Measurements from ENCODE around the gene GAREM2.

Gene GAREM2

DNA sequence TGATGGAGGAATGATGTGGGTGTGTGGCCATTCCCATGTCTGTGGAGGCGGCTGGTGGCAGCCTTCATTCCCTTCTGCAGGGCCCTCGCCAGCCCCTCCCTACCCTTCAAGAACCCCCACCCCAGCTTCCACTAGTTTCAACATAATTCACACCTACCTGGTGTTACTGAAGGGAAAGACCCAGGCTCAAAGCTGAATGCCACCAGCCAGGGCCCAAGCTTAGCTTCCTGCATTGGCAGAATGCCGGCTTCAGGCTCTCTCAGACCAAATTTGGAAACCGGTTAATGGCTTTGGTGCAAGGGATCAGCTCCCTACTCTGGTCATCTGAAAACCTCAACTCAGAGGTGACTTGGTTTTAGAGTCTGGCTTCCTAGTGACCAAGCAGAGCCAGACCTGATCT, 16.9 kb downstream of the GAREM2 start:
- DNase-seq, result no peak

DNA sequence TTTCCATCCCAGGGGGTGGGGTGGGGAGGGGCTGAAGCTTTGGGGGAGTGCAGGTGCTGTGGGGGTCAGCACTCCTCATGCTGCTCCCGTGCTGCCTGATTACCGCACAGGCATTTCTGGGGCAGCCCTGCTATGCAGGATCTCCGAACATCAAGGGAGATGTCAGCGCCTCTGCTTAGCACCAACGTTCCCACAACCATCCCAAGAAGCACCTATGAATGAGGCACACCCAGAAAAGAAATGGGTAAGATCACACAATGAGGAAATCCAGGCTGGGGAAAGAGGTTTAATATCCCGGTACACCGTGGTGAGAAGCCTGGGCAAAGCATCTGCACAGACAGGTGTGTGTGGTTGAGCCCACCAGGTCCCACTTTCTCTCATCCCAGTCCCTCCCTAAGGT, 17.5 kb downstream of the GAREM2 start:
- DNase-seq, result no peak

DNA sequence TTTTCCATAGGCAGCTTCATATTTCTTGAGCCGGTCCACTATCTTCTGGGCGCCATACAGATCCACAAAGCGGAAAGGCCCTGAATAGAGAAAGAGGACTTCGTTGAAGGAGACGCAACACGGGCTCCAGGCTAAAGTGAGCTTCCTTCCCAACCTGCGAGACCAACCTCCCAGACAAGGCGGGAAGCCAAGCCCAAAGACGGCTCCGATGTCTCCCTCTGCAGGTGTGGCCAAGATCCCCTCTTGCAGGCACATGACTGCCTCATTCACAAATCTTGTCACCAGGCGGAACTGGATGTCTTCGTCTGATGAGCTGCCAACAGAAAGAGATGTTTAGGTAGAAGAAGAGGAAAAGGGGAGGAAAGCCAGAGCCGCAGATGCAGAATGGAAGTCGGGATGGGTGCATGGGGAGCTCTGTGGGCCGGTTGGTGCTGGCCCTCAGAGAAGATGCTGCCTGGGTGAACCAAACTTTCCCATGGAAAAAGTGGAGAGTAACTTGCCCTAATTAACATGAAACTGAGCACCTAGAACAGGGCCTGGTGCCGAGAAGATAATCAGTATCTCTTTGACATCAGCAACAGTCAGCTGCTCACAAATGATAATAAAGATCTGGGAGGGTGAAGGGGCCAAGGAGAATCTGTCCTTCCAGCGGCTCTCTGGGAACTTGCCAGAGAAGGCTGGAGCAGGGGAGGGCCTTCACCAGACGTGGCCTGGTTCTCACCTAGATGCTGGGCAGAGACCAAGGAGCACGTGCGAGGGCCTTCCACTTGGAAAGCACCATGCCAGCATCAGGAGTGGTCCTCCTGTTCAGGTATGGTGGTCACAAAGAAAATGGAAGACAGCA, 18.6 kb downstream of the GAREM2 start:
- DNase-seq, result no peak

DNA sequence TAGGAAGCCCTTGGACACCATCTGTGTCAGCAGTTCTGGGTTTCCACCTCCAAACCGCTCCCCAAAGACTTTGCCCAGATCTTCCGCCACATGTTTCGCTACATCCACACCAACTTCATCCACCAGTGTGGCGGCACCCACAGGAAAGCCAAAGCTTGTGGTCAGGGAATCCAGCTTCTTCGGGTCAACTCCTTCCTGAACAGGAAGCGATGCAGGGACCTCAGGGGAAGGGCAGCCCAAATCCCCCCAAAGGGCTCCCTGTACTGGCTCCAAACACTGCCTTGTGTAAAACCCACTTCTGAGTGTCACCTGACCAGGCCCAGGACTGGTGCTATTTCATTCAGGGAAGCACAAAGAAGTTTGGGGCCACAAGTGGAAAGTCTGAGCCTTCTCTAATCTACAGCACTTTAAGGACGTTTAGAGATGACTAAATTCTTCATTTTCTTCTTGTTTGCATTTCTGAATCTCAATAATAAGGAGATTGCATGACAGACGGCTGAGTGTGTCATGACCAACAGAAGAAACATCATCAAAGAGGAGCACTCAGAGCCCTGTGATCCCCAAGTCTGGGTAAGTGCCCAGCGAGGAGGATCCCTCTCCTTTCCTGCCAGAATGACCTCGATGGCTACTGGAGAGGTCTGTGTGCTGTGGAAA, 20.8 kb downstream of the GAREM2 start:
- no peak for DNase-seq

DNA sequence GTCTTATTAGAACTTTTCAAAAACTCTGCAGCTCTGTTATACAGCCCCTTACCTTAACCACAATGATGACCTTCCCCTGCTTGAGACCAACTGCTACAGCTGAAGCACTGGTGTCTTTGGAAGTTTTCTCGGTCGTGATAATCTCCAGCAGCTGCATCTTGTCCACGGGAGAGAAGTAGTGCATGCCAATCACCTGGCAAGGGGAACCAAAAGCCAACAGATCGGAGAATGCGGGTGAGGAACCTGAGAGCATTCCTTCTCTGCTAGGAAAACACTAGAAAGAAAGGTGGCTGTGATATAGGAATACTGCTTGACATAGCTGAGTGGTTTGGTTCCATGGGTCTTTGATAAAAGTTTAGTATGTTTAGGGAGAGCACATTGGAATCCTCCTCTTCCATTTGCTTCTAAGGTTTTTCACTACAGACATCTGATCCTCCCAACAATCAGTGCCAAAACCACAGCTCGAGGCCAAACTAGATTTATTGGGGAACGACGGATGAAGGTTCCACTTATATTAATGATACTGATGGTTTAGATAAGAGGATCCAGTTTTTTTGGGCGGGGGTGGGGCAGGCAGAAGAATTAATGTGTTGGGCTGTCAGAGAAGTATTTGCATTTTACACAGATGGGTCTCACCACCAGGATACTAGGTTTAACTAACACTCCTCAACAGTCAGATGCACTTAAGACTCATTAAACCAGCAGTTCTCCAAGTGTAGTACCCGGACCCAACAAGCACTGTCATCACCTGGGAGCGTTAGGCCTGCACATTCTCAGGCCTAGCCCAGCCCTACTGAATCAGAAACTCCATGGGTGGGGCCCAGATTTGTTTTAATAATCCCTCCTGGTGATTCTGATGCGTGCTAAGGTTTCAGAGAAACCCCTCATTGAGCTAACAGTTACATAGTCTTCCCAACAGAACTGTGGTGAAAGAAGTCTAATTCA, 22.4 kb downstream of the GAREM2 start:
- no peak for DNase-seq

DNA sequence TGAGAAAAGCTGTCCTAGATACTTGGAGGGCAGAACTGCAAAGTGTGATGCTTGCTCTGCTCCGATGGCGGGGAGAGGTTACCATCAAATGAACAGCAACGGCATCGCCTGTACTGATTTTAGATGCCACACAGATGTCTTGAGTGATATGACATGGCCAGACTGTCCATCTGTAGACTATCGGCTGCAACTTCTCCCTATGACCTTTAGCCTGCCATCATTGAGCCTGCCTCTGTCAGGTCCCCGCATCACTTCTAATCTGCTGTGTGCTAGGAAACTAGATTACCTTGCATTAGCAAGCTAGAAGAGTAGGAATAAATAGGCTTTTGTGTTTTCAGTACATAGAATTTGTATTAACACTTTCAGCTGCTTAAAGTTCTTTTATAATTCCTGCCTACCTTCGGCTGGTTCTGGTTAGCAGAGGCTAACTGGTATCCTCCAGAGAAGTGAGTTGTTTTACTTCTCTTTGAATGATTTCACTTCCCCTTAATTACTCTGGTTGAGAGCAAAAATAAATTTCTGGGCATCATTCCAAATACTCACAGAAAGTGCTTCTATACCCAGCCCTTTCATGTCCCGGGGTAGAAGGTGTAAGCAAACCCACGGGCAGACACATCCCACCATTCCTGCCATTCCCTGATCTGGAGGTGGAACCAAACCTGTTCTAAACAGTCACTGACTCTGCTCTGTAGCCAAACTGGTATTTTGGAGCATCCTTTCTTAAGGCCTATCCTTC, 24.0 kb downstream of the GAREM2 start:
- DNase-seq, result no peak

DNA sequence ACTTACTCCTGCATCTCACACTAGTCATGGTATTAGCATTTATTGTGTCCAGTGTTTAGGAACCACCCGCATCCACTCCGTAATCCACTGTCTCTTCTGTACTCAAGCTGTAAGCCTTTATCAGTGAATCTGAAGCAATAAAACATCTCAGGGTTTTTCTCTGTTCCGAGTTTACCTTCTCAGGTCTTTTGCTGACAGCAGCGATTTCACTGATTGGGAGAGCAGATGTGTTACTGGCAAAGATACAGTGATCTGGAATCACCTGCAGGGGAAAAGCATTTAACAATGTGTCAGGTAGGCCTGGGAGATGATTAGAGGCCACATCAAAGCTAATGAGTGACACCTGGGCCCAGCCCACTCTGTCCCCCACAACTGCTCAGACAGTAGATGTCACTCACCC, 24.6 kb downstream of the GAREM2 start:
- DNase-seq, result no peak

DNA sequence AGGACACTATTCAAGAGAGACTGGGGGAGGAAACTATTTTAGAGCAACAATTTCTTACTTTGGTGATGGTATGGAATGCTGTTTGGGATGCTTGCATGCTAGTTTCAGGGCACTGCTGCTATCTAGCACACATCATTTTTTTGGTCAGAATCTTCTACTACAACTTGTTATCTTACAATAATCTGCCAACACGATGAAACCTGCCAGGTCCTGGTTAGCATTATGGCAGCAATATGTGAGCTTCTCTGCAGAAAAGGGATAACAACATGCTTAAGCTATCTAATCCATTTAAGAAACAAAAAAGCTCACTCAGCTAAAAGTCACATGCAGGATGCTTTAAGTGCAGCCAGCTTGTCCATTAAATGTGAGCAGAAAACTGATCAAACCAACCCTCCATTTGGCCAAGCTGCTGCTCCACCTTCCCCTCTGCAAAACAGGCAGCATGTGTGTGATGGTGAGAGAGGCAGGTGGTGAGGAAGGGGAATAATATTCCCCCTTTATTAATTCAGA, 30.1 kb downstream of the GAREM2 start:
- no peak for DNase-seq

DNA sequence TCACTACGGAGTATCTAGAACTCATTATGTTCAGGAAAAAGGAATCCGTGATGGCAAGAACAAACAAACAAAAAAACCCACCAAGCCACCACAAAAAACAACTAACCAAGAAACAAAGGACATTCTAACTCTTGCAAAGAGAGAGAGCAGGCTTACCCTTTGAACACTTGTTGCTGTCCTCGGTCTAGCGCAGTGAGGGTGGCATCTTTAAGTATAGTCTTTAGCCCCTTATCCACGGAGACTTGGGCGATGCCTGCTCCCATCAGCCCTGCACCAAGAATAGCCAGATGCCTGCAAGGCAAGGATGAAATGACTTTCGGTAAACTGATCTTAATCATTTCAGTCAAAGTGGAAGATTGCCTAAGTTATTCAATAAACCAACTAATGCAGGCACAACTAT, 31.0 kb downstream of the GAREM2 start:
- DNase-seq, result no peak

DNA sequence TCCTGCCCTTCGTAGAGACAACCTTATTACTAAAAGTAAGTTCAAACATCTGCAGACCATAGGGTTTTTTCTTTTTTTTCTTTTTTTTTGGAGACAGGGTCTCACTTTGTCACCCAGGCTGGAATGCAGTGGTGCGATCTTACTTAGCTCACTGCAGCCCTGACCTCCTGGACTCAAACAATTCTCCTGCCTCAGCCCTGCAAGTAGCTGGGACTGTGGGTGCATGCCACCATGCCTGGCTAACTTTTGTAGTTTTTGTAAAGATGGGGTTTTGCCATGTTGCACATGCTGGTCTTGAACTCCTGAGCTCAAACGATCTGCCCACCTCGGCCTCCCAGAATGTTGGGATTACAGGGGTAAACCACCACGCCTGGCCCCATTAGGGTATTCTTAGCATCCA, 39.1 kb downstream of the GAREM2 start:
- no peak for DNase-seq

DNA sequence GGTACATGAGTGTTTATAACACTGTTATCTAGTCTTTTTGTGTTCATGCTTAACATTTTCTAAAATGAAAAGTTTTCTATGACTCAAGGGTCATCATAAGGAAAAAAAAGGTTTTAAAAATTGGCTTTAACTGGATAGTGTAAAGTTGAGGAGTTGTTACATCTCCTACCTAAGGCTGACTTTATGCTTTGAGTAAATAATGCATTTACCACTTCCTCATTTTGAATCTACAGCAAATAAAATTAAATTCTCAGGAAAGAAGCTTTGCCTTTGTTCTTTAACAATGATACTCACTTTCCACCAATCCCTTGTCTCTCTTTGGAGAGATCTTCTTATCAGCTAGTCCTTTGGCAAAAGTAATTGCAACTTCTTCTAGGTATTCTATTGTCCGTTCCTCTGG, 41.9 kb downstream of the GAREM2 start:
- no peak for DNase-seq

DNA sequence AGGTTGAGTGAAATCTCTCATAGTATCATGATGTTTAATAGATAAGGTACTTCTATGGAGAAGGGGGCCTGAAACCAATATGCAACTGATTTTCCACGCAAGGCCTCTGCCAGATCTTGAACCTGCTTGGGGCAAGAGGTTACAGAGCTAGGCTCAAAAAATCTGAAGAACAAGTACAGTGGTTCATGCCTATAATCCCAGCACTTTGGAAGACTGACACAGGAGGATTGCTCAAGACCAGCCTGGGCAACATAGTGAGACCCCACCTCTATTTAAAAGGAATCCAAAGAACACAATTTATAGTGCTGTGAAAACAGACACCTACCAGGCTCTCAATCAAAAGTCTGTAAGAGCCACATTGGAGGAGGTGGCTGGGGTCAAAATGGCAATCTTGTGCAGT, 42.9 kb downstream of the GAREM2 start:
- no peak for DNase-seq

DNA sequence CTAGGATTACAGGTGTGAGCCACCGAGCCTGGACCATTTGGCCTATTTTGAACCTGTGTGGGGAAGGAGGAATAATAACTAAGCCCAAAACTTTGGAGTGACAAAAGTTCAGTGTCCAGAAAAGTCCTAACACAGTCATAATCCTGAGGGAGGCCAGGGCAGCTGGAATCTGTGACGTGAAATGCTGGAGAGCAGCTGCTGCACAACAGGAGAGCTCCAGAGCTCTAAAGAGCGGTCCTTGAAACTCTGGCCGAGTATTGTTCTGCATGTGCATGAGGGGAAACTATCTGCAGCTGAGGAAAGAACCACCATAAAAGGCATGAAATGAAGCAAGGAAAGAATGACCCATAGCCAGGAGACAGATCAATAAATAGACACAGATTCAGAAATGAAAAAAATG, 43.7 kb downstream of the GAREM2 start:
- no peak for DNase-seq

DNA sequence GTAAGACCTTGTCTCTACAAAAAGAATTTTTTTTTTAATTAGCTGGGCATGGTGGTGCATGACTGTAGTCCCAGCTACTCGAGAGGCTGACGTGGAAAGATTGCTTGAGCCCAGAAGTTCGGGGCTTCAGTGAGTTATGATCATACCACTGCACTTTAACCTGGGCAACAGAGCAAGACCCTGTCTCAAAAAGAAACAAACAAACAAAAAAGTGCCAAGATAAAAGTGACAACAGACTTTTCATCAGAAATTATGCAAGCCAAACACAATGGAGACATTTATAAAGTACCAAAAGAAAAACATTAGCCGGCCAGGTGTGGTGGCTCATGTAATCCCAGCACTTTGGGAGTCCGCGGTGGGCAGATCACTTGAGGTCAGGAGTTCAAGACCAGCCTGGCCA, 44.8 kb downstream of the GAREM2 start:
- no peak for DNase-seq

DNA sequence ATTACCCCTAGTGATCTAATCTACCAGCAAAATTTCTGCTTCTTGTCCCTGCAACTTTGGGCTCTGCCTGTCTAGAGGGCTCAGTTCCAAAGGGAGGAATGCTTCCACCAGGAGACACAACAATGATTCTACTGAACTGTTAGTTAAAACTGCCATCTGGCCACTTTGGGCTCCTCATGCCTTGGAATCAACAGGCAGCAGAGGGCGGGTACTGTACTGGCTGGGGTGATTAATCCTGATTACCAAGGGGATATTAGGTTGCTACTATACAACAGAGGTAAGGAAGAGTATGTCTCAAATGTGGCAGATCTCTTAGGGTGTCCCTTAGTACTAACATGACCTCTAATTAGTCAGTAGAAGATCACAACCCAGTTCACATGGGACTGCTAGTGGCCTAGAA, 50.1 kb downstream of the GAREM2 start:
- DNase-seq, result no peak

DNA sequence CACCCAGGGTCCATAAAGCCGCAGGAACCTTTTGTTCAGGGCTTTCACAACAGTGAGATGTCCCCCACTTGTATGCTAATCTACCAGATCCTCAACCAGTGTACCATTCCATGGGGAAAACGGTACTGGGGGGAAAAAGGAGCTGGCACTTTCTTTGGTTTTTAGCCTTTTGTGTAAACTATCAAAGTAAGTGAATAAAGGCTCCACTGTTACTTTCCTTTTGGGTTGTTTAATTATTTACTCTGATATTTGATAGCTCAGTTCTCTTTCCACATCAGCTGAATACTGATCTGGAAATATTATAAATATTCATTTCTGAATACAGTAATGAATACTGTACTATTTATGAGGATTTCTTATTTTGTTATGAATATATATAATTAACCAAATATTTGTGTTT, 51.2 kb downstream of the GAREM2 start:
- no peak for DNase-seq

DNA sequence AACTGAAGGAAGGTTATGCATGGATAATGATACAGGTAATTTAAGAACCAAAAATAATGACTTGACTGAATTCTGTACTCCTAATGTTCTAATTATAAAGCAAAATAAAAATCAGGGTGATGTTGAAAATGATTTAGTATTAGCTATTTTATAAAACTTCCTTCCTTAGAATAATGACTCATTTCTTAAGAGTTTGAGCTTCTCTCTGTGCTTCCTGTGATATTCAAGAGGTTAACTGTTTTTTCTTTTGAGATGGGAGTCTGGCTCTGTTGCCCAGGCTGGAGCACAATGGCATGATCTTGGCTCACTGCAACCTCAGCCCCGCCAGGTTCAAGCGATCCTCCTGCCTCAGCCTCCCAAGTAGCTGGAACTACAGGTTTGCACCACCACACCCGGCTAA, 56.7 kb downstream of the GAREM2 start:
- DNase-seq, result no peak

DNA sequence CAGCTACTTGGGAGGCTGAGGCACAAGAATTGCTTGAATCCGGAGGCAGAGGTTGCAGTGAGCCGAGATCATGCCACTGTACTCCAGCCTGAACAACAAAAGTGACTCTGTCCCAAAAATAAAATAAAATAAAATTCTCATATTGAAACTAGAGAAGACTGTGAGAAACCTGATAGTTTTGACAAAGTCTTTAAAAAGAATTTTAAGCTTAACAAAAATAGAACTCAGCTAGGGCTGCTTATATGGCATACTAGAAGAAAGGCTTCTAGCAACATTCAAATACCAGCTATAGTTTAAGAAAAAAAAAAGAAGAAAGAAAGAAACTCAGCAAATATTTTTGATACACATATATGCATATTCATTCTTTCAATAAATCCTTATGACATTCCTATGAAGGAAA, 57.9 kb downstream of the GAREM2 start:
- no peak for DNase-seq

DNA sequence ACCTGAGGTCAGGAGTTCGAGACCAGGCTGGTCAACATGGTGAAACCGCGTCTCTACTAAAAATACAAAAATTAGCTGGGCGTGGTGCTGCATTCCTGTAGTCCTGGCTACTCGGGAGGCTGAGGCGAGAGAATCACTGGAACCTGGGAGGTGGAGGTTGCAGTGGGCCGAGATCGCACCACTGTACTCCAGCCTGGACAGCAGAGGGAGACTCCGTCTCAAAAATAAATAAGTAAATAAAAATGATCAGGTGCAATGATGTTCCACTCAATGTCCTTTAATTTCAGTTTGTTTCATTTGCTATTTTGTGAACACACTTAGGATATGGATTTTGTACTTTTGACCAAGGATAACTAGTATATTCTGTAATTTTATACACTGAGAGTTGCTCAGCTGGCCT, 62.2 kb downstream of the GAREM2 start:
- no peak for DNase-seq

DNA sequence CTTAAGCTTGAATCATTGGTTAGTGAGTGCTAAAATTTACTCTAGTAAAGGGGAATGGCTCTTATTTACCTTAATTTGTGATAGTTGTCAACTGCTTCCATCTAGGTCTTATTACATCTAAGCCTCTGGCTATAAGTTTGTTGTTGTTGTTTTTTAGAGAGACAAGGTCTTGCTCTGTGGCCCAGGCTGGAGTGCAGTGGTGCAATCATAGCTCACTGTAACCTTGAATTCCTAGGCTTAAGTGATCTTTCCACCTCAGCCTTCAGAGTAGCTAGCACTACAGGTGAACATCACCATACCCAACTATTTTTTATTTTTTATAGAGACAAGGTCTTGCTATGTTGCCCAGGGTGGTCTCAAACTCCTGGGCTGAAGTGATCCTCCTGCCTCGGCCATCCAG, 65.0 kb downstream of the GAREM2 start:
- DNase-seq, result no peak

DNA sequence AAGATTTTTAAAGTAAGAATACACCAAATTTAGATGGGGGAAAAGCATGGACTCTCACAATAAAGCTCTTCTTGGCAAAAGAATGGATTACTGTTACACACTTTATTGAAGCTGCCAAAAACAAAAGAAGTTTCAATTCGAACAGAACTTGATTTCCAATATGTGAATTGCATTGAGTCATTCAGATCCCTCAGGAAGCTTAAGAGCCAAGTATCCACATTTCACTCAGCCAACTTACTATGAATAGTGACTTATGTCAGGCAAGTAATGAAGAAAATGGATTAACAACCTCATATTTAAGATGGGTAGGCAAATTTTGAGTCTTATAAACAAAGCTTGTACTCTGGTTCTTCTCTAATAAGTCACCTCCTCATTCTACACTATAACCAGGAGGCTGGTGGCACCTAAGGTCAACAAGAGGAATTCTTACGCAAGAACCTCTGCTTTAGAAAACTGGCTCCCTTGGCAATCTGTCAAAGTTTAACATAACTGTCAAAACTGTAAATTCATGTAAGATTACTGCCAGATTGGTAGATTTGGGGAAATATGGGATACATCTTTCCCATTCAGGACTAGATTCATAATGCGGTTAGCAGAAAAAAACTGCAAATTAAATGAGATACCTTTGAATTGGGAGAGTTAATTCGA, 65.5 kb downstream of the GAREM2 start:
- DNase-seq, result no peak

Measured in GDM1 (cell line).